H9 (cell line): ENCODE data around the gene CPM. TPM values are rescaled to one million over a fixed set of nuclear protein-coding genes. Genes with fewer than 3 reads are reported as not detected.

Source experiments
- DNase-seq: peaks from one replicate; pipeline ENCODE4 v3.0.0-alpha.2; 2017
- H2AFZ ChIP-seq: one replicate; pipeline ENCODE4 v1.6.1; 2013; ENCODE audit warnings: mild to moderate bottlenecking, low read length, control low read depth, moderate library complexity
- H2AK5ac ChIP-seq: 2 replicates; pipeline ENCODE4 v1.6.1; 2013; ENCODE audit warnings: low read length, control low read depth, mixed read lengths; ENCODE audit not compliant: insufficient read length
- H2BK120ac ChIP-seq: one replicate; pipeline ENCODE4 v1.6.1; 2013; ENCODE audit warnings: low read depth, mild to moderate bottlenecking, low read length, control low read depth, inconsistent platforms; ENCODE audit not compliant: poor library complexity, severe bottlenecking
- H2BK12ac ChIP-seq: 2 replicates; pipeline ENCODE4 v1.6.1; 2013; ENCODE audit warnings: low read length, control low read depth, mixed read lengths, low read depth; ENCODE audit not compliant: insufficient read length
- H2BK15ac ChIP-seq: 2 replicates; pipeline ENCODE4 v1.6.1; 2013; ENCODE audit warnings: low read depth, low read length, control low read depth
- H2BK20ac ChIP-seq: one replicate; pipeline ENCODE4 v1.6.1; 2013; ENCODE audit warnings: low read depth, mild to moderate bottlenecking, low read length, control low read depth, inconsistent platforms; ENCODE audit not compliant: poor library complexity, severe bottlenecking
- H2BK5ac ChIP-seq: 2 replicates; pipeline ENCODE4 v1.6.1; 2013; ENCODE audit warnings: low read length, control low read depth, mixed read lengths; ENCODE audit not compliant: insufficient read length
- H3K14ac ChIP-seq: 2 replicates; pipeline ENCODE4 v1.6.1; 2013; ENCODE audit warnings: low read length, control low read depth; ENCODE audit not compliant: insufficient read depth
- H3K18ac ChIP-seq: 2 replicates; pipeline ENCODE4 v1.6.1; 2013; ENCODE audit warnings: low read depth, mild to moderate bottlenecking, mixed read lengths, low read length, control low read depth; ENCODE audit not compliant: insufficient read length
- H3K23ac ChIP-seq: 2 replicates; pipeline ENCODE4 v1.6.1; 2013; ENCODE audit warnings: low read length, control low read depth, mixed read lengths, low read depth; ENCODE audit not compliant: insufficient read length
- H3K23me2 ChIP-seq: 2 replicates; pipeline ENCODE4 v1.6.1; 2013; ENCODE audit warnings: low read depth, mild to moderate bottlenecking, mixed read lengths, low read length, control low read depth; ENCODE audit not compliant: insufficient read length, poor library complexity, severe bottlenecking
- H3K27ac ChIP-seq: 2 replicates; pipeline ENCODE4 v1.5.1; 2013; ENCODE audit warnings: low read length, control low read depth, mixed read lengths, low read depth; ENCODE audit not compliant: insufficient read length
- H3K27me3 ChIP-seq: 2 replicates; pipeline ENCODE4 v1.6.1; 2013; ENCODE audit warnings: low read length, control low read depth, inconsistent platforms; ENCODE audit not compliant: insufficient read depth
- H3K4ac ChIP-seq: 2 replicates; pipeline ENCODE4 v1.6.1; 2013; ENCODE audit warnings: low read depth, mild to moderate bottlenecking, control low read depth, inconsistent platforms, low read length, moderate library complexity
- H3K4me1 ChIP-seq: 2 replicates; pipeline ENCODE4 v1.6.1; 2013; ENCODE audit warnings: low read length, control low read depth, inconsistent platforms; ENCODE audit not compliant: insufficient read depth
- H3K4me2 ChIP-seq: 2 replicates; pipeline ENCODE4 v1.6.1; 2013; ENCODE audit warnings: low read length, control low read depth, mixed read lengths; ENCODE audit not compliant: insufficient read length, insufficient read depth
- H3K56ac ChIP-seq: 2 replicates; pipeline ENCODE4 v1.6.1; 2013; ENCODE audit warnings: low read depth, mild to moderate bottlenecking, mixed read lengths, low read length, control low read depth; ENCODE audit not compliant: insufficient read length
- H3K79me1 ChIP-seq: 2 replicates; pipeline ENCODE4 v1.6.1; 2013; ENCODE audit warnings: low read depth, mild to moderate bottlenecking, moderate library complexity, low read length, control low read depth, inconsistent platforms; ENCODE audit not compliant: insufficient read depth, poor library complexity, severe bottlenecking
- H3K79me2 ChIP-seq: 2 replicates; pipeline ENCODE4 v1.6.1; 2013; ENCODE audit warnings: low read length, control low read depth, inconsistent platforms; ENCODE audit not compliant: insufficient read depth
- H3K9ac ChIP-seq: 2 replicates; pipeline ENCODE4 v1.6.1; 2013; ENCODE audit warnings: low read length, control low read depth, mixed read lengths; ENCODE audit not compliant: insufficient read length; ENCODE audit errors: extremely low read depth
- H3K9me3 ChIP-seq: one replicate; pipeline ENCODE4 v1.6.1; 2013; ENCODE audit warnings: low read depth, low read length, inconsistent platforms; ENCODE audit not compliant: control insufficient read depth
- H3T11ph ChIP-seq: one replicate; pipeline ENCODE4 v1.6.1; 2013; ENCODE audit warnings: mild to moderate bottlenecking, low read length, control low read depth, inconsistent platforms
- H4K20me1 ChIP-seq: one replicate; pipeline ENCODE4 v1.6.1; 2013; ENCODE audit not compliant: control insufficient read depth, insufficient read length, insufficient read depth
- H4K5ac ChIP-seq: 2 replicates; pipeline ENCODE4 v1.6.1; 2013; ENCODE audit warnings: low read depth, mild to moderate bottlenecking, mixed read lengths, low read length, control low read depth; ENCODE audit not compliant: insufficient read length
- H4K8ac ChIP-seq: replicated peaks from 2 replicates; pipeline ENCODE4 v1.6.1; 2013; ENCODE audit warnings: low read length, control low read depth, mixed read lengths, low read depth; ENCODE audit not compliant: insufficient read length
- H4K91ac ChIP-seq: 2 replicates; pipeline ENCODE4 v1.6.1; 2013; ENCODE audit warnings: low read depth, mild to moderate bottlenecking, moderate library complexity, mixed read lengths, low read length, control low read depth; ENCODE audit not compliant: insufficient read length
- H3K27ac Mint-ChIP-seq, 3 experiments: 2 replicates in 2 of 3; 3 replicates in 1 of 3; pipeline ENCODE4 v1.8.0; 2020 to 2021; ENCODE audit warnings: mixed read lengths in 3 of 3, mild to moderate bottlenecking in 1 of 3, moderate library complexity in 1 of 3
- H3K27me3 Mint-ChIP-seq: 2 replicates; pipeline ENCODE4 v1.8.0; 2021; ENCODE audit warnings: low read depth, mild to moderate bottlenecking, moderate library complexity, mixed read lengths
- H3K36me3 Mint-ChIP-seq, 3 experiments: 2 replicates in 2 of 3; 3 replicates in 1 of 3; pipeline ENCODE4 v1.8.0; 2020 to 2021; ENCODE audit warnings: low read depth in 3 of 3, mixed read lengths in 3 of 3; ENCODE audit not compliant: insufficient read depth in 1 of 3
- H3K4me1 Mint-ChIP-seq, 2 experiments: 2 replicates each; pipeline ENCODE4 v1.8.0; 2020; ENCODE audit warnings: mixed read lengths in 2 of 2
- H3K4me3 Mint-ChIP-seq, 2 experiments: 2 replicates in 1 of 2; 3 replicates in 1 of 2; pipeline ENCODE4 v1.8.0; 2020 to 2021; ENCODE audit warnings: mild to moderate bottlenecking in 2 of 2, mixed read lengths in 2 of 2, moderate library complexity in 1 of 2
- H3K9me3 Mint-ChIP-seq, 2 experiments: 2 replicates in 1 of 2; 3 replicates in 1 of 2; pipeline ENCODE4 v1.8.0; 2020; ENCODE audit warnings: mild to moderate bottlenecking in 2 of 2, mixed read lengths in 2 of 2, moderate library complexity in 1 of 2
- CTCF ChIP-seq: fragments of 200-600 bp; sonication (generic); conservative IDR thresholded peaks from 3 replicates; pipeline ENCODE4 v1.8.0; 2021; ENCODE audit warnings: antibody characterized with exemption, mild to moderate bottlenecking
- WGBS: extraction: QIAGEN DNeasy Blood & Tissue Kit; methylation state at CpG from one replicate; pipeline ENCODE4 v1.1.7; 2013; ENCODE audit warnings: missing lambda C conversion rate, low lambda C conversion rate, mixed read lengths; ENCODE audit not compliant: insufficient read length; ENCODE audit errors: extremely low coverage; 5-methylcytosine and 5-hydroxymethylcytosine counted together
- total RNA-seq: library from RNA; stranded (reverse); gene quantifications from 2 replicates; pipeline ENCODE4 v1.2.1, GENCODE V29; 2021

CPM gene
- total RNA-seq, 1 experiment from 2014 or later: 1.2 TPM

- H2AFZ ChIP-seq: no peak overlapping the region
- no CpG with 5 or more reads among the region's 6 CpGs for WGBS
- H4K5ac ChIP-seq: no peak overlapping the region
- no peaks in the 10 kb centered on the region for H3K79me2 ChIP-seq
- no peaks in the 10 kb centered on the region for H3K9me3 ChIP-seq
- no peaks in the 10 kb centered on the region for H3K36me3 Mint-ChIP-seq
- no peak overlapping the region for H3K18ac ChIP-seq
- H3K23ac ChIP-seq: no peak overlapping the region
- H3K4me1 ChIP-seq: no peaks in the 10 kb centered on the region; the same call in 1 of the 2 replicates
- H3K79me1 ChIP-seq: no peaks in the 10 kb centered on the region
- H4K91ac ChIP-seq: no peak overlapping the region
- no peak overlapping the region for H3K4me2 ChIP-seq
- H3K9me3 Mint-ChIP-seq: no peaks in the 10 kb centered on the region
- H3K9ac ChIP-seq: no peak overlapping the region
- H3K27me3 ChIP-seq: no peaks in the 10 kb centered on the region
- H2BK5ac ChIP-seq: no peak overlapping the region
- H2BK20ac ChIP-seq: no peak overlapping the region
- no peaks in the 10 kb centered on the region for H3K27me3 Mint-ChIP-seq
- H3K14ac ChIP-seq: no peak overlapping the region
- H3K27ac Mint-ChIP-seq: no peak overlapping the region
- no peak overlapping the region for H2BK120ac ChIP-seq
- H3K56ac ChIP-seq: no peak overlapping the region
- no peak overlapping the region for H2BK12ac ChIP-seq
- H3K4ac ChIP-seq: no peak overlapping the region
- no peak overlapping the region for H3T11ph ChIP-seq
- no peaks in the 10 kb centered on the region for H4K20me1 ChIP-seq
- no peak overlapping the region for H4K8ac ChIP-seq
- H2AK5ac ChIP-seq: no peak overlapping the region
- TF ChIP-seq CTCF: no peak
- no peak overlapping the region for H3K27ac ChIP-seq
- H2BK15ac ChIP-seq: no peak overlapping the region
- H3K23me2 ChIP-seq: no peaks in the 10 kb centered on the region
- peaks cover 10 to 13% of the 10 kb centered on the region in 2 experiments for H3K4me1 Mint-ChIP-seq
- H3K4me3 Mint-ChIP-seq: no peak overlapping the region
- no peak for DNase-seq
These were observed 62.5 kb downstream of the CPM start for GRCh38 chr12:68870443-68870842.
